Liver (tissue), 3 donors: ENCODE results near the gene MEGF10.

Source experiments
- ATF3 ChIP-seq: IDR thresholded peaks from 2 replicates; pipeline ENCODE4 v1.6.1; 2016; ENCODE audit warnings: antibody characterized with exemption
- FOXA1 ChIP-seq: IDR thresholded peaks from 2 replicates; pipeline ENCODE4 v1.6.1; 2016; ENCODE audit warnings: antibody characterized with exemption
- GABPA ChIP-seq, 2 donors: IDR thresholded peaks in 1 of 2; conservative IDR thresholded peaks in 1 of 2; 2 replicates each; pipeline ENCODE4 v1.6.1; 2016; ENCODE audit warnings: antibody characterized with exemption in 2 of 2, mild to moderate bottlenecking in 1 of 2, moderate library complexity in 1 of 2
- HNF4A ChIP-seq, 2 donors: conservative IDR thresholded peaks; 2 replicates each; pipeline ENCODE4 v1.6.1; 2016; ENCODE audit warnings: antibody characterized with exemption in 2 of 2, mild to moderate bottlenecking in 2 of 2
- JUND ChIP-seq, 2 donors: IDR thresholded peaks; 2 replicates each; pipeline ENCODE4 v1.6.1; 2016; ENCODE audit warnings: antibody characterized with exemption in 2 of 2
- MAX ChIP-seq: IDR thresholded peaks from 2 replicates; pipeline ENCODE4 v1.6.1; 2016; ENCODE audit warnings: antibody characterized with exemption
- RAD21 ChIP-seq, 2 donors: IDR thresholded peaks; 2 replicates each; pipeline ENCODE4 v1.6.1; 2016; ENCODE audit warnings: antibody characterized with exemption in 2 of 2, mild to moderate bottlenecking in 2 of 2
- REST ChIP-seq: IDR thresholded peaks from 2 replicates; pipeline ENCODE4 v1.6.1; 2016; ENCODE audit warnings: antibody characterized with exemption, mild to moderate bottlenecking
- RXRA ChIP-seq, 2 donors: IDR thresholded peaks; 2 replicates each; pipeline ENCODE4 v1.6.1; 2017 to 2018; ENCODE audit warnings: antibody characterized with exemption in 2 of 2, mild to moderate bottlenecking in 1 of 2
- SP1 ChIP-seq: IDR thresholded peaks from 2 replicates; pipeline ENCODE4 v1.6.1; 2018; ENCODE audit warnings: antibody characterized with exemption, mild to moderate bottlenecking
- TAF1 ChIP-seq: conservative IDR thresholded peaks from 2 replicates; pipeline ENCODE4 v1.6.1; 2016; ENCODE audit warnings: antibody characterized with exemption, mild to moderate bottlenecking
- YY1 ChIP-seq: IDR thresholded peaks from 2 replicates; pipeline ENCODE4 v1.6.1; 2016; ENCODE audit warnings: antibody characterized with exemption, mild to moderate bottlenecking
- ZBTB33 ChIP-seq: IDR thresholded peaks from 2 replicates; pipeline ENCODE4 v1.6.1; 2016; ENCODE audit warnings: antibody characterized with exemption
- TF ChIP-seq, protein P1 (sequence below): fragments of 150-350 bp; IDR thresholded peaks from 2 replicates; pipeline ENCODE4 v1.5.1; 2017; ENCODE audit warnings: improper control_type of control experiment, low read depth, low read length; ENCODE audit not compliant: missing input control
- donor health status: healthy.
- donor health status: healthy.

- TF ChIP-seq MAX (no peak), YY1 (no peak), TAF1 (no peak), RAD21 (IDR thresholded peaks at IDR 0.05) (no peak), SP1 (no peak), ZBTB33 (no peak), FOXA1 (no peak), GABPA (IDR thresholded peaks at IDR 0.05 in 1 of 2, conservative IDR thresholded peaks at IDR 0.05 in 1 of 2) (no peak), REST (no peak), RXRA (IDR thresholded peaks at IDR 0.05) (no peak), JUND (IDR thresholded peaks at IDR 0.05) (no peak), ATF3 (no peak), HNF4A (conservative IDR thresholded peaks at IDR 0.05) (no peak)
- TF ChIP-seq, protein P1, sequence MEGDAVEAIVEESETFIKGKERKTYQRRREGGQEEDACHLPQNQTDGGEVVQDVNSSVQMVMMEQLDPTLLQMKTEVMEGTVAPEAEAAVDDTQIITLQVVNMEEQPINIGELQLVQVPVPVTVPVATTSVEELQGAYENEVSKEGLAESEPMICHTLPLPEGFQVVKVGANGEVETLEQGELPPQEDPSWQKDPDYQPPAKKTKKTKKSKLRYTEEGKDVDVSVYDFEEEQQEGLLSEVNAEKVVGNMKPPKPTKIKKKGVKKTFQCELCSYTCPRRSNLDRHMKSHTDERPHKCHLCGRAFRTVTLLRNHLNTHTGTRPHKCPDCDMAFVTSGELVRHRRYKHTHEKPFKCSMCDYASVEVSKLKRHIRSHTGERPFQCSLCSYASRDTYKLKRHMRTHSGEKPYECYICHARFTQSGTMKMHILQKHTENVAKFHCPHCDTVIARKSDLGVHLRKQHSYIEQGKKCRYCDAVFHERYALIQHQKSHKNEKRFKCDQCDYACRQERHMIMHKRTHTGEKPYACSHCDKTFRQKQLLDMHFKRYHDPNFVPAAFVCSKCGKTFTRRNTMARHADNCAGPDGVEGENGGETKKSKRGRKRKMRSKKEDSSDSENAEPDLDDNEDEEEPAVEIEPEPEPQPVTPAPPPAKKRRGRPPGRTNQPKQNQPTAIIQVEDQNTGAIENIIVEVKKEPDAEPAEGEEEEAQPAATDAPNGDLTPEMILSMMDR = no peak
These were observed 156.0 kb downstream of the MEGF10 start for GRCh38 chr5:127446626-127447025.
